H7 (cell line): Measurements from ENCODE around the gene ATP6V0E2. TPM values are rescaled to one million over a fixed set of nuclear protein-coding genes. Genes with fewer than 3 reads are reported as not detected.

Source experiments
- DNase-seq: peaks from one replicate; pipeline ENCODE4 v3.0.0; 2012
- H3K27me3 ChIP-seq: 2 replicates; pipeline ENCODE4 v1.6.0; 2011; ENCODE audit warnings: mild to moderate bottlenecking, low read length; ENCODE audit not compliant: control insufficient read depth, insufficient read depth
- H3K36me3 ChIP-seq: replicated peaks from 2 replicates; pipeline ENCODE4 v1.5.1; 2011; ENCODE audit warnings: low read length; ENCODE audit not compliant: control insufficient read depth, insufficient read depth
- H3K4me3 ChIP-seq: 2 replicates; pipeline ENCODE4 v1.5.1; 2011; ENCODE audit warnings: low read depth, mild to moderate bottlenecking, control low read depth, low read length, moderate library complexity; ENCODE audit not compliant: insufficient read depth
- total RNA-seq: library from RNA; depleted of rRNA; stranded (reverse); fragments of >200 nt; shearing (Covaris generic); gene quantifications from 2 replicates; pipeline ENCODE4 v1.2.3, GENCODE V29; 2014

ATP6V0E2 gene
- total RNA-seq, 1 experiment from 2014 or later: 20.2 TPM

DNA sequence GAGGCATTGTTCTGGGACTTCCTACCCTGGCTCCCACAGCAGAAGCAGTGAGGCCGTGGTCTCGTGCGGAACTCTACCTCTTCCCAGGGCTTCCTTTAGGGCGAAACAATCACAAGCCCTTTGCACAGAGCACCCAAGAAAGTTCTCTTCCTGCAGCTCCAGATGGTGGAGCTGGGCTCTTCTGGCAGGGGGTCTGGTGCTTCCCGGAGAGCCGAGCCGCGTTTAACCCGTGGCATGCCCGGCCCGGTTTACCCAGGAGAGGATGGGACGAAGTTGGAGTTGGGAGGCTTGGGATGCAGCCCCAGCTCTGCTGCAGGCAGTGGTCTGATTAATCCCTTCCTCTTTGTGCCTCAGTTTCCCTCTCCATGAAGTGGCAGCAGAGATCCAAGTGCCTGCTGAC is 9.0 kb upstream of the ATP6V0E2 start:
- no peak for DNase-seq
- Histone ChIP-seq H3K27me3 (no peaks in the 10 kb centered on the region), H3K36me3 (no peaks in the 10 kb centered on the region)

DNA sequence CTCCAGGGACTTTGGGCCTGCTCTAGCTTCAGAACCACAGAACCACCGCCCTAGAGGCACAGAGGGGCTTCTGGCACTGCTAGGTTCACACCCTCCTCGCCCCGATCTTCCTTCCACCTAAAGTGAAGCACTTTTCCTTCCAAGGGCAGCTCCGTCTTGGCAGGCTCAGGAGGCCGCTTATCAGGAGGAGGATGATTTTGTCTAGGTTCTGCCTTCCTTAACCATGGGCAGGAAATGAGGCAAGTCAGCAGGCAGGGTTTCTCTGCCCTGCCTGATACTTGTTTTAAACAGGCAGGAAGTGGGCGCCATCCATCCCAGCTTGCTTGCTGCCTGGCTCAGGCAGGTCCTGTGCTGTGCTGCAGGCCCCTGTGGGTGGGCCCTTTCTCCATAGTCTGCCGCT is 8.3 kb upstream of the ATP6V0E2 start:
- Histone ChIP-seq H3K4me3 (no peak overlapping the region), H3K36me3 (no peaks in the 10 kb centered on the region), H3K27me3 (no peaks in the 10 kb centered on the region)
- no peak for DNase-seq

More for the DNA sequence above, 9.0 kb upstream of the ATP6V0E2 start:
- no peak overlapping the region for H3K4me3 ChIP-seq

DNA sequence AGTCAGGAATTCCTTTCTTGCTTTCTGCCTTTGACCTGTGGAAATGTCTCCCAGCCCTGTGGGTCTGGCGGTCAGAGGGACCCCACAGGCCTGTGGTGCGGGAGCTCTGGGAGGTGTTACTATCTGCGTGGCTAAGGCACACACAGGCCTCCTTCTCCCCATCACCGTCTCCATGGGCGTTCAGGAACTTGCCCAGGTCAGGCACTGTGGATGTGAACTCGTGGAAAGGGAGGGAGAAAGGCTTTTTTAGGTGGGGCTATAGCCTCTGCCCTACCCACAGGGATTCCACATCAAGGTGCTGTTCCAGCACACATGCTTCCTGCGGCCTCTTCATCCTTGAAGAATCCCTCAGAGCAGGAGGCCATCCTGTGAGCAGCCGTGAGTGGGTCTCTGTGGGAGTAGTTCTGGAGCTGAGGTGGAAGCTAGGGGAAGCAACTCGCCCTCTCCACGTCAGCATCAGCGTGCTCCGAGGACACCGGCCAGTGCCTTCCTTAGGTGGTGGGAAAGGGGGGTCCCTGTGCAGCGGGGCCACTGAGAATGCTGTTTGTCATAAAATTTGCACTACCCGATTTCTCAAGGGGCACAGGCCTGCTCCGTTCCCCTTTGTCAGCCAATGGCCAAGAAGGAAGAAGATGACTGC is 7.5 kb upstream of the ATP6V0E2 start:
- Histone ChIP-seq H3K27me3 (no peaks in the 10 kb centered on the region), H3K4me3 (no peak overlapping the region), H3K36me3 (peaks cover 2% of the 10 kb centered on the region)
- DNase-seq: no peak

DNA sequence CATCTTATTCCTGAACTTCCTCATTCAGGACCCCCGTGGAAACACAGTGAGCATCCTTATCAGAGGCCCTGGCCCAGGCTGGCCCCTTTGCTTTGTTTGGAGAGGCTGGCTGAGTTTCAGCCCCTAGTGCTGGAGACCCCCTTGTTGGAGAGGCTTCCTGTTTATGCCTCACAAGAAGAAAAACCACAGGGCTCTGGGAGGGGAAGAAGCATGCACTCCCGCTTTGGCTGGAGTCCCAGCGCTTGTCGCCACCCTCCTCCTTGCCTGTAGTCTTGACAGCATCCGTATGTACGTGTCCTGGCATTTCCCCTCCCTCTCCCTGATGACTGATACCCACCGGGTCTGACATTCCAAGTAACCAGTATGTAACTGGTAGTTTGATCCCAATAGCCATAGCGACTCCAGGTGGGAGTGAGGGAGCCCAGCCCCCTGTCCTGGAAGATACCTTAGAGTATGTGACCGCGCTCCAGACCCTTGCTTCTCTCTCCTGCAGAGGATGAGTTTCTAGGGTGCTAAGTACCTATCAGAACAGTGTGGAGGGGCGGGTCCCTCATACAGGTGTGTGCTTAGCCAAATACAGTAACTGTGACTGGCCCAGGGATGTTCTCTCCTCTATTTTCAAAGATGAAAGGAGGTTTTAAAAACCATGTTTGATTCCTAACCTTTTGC is 6.9 kb upstream of the ATP6V0E2 start:
- peaks cover 2% of the 10 kb centered on the region for H3K36me3 ChIP-seq
- DNase-seq: no peak

DNA sequence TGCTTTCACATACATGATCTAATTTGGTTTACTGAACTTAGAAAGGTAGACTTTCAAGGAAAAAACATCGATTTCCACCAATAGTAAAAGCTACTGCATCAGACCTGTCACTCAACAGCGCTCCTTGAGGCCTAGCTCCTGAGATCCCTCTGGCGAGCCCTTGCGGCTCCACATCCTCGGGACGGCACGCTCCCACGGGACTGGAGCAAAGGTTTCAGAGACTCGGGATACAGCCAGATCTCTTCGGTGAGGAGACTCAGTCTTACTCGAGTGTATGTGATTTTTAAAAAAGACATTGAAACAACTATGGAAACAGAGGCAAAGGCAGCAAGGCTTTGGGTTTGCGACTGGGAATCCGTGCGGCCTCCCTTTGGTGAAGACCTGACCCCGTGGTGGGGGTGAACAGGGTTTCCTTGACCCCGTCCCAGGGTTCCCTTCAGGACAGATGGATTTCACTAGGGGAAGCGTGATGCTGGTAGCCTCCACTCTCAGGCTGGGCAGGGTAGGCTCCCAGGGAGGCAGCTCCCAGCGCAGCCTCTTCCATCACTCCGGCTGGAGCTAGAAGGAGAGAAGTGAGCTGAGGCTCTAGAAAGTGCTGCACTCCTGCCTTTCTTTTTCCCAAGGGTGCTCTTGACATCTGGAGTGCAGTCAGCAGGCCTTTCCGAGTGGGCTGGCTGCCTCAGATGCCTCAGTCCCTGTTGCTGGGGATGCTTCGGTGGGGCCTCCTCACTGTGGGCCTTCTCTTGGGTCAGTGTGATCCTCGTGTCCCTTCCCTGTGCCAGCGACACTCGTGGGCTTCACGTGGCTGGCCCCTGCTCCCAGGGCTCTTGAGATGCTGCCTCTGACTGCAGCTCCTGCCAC is 5.8 kb upstream of the ATP6V0E2 start:
- Histone ChIP-seq H3K4me3 (no peak overlapping the region), H3K36me3 (peaks cover 2% of the 10 kb centered on the region), H3K27me3 (peaks cover 6% of the 10 kb centered on the region; the same call in 1 of the 2 replicates)
- no peak for DNase-seq

More for the DNA sequence above, 6.9 kb upstream of the ATP6V0E2 start:
- no peak overlapping the region for H3K4me3 ChIP-seq
- no peaks in the 10 kb centered on the region for H3K27me3 ChIP-seq

DNA sequence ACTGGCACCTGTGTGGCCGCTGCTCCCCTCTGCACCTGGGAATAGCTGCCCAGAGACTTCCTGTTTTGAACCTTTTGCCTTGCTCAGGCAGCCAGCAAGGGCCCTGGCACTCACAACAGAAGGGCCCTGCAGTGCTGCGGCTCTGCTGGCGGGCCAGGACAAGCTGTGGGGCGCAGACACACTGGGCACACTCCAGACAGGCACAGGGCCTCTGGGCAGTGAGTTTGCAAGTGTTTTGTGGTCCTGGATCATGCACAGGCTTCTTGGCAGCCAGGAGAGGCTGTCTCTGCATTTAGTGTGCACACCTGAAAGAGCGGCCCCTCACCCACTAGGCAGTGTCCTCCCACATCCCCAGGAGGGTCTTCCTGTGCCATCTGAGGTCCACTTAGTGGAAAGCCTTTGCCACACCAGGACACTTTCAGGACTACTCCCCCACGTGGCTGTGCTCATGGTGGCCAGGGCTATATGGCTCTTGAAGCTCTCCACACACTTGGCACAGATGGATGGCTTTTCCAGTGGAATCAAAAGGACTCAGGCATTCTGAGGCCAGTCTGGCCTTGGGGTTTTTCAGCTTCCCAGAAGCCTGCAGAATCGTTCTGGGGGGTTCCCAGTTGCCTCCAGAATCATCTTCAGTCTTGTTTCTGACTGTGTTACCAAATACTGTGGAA is 5.0 kb upstream of the ATP6V0E2 start:
- H3K4me3 ChIP-seq: no peak overlapping the region
- peaks cover 2% of the 10 kb centered on the region for H3K36me3 ChIP-seq
- peaks cover 6% of the 10 kb centered on the region; the same call in 1 of the 2 replicates for H3K27me3 ChIP-seq
- DNase-seq: no peak

DNA sequence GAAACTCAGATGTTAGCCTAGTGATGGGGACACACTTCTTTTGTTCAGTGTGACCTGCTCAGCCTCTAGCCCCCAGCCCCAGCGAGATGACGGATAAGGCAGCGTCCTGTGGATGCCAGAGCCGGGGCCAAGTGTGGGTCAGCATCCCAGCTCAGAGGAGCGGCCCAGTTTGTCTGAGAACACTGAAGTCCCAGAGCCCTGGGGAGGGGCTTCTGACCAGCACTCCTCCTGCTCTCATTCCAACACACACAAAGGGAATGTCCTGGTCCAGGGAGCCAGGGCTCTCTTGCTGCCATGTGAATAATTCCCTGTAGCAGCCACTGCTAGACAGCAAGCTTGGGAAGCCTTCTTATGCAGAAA is 4.5 kb upstream of the ATP6V0E2 start:
- Histone ChIP-seq H3K27me3 (peaks cover 9% of the 10 kb centered on the region), H3K36me3 (peaks cover 2% of the 10 kb centered on the region), H3K4me3 (no peak overlapping the region)
- no peak for DNase-seq

DNA sequence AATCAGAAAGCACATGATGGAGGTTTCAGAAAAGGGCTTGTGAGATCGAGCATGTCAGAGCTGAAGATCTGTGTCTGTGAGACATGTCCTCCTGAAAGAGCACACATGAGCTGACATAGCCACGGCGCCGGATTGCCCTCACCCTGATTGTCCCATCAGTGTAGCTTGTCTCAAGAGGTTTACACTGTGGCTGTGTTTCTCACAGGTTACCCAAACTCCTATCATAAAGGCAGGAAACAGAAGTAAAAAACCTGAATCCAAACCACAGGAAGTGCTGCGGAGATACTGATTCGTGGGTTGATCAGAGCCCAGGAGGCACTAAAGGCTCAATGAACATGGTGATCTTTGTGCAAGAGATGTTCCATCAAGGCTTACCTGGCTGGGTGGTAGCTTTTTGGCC is 3.9 kb upstream of the ATP6V0E2 start:
- DNase-seq: no peak
- H3K27me3 ChIP-seq: peaks cover 15% of the 10 kb centered on the region
- peaks cover 2% of the 10 kb centered on the region for H3K36me3 ChIP-seq
- no peak overlapping the region for H3K4me3 ChIP-seq

DNA sequence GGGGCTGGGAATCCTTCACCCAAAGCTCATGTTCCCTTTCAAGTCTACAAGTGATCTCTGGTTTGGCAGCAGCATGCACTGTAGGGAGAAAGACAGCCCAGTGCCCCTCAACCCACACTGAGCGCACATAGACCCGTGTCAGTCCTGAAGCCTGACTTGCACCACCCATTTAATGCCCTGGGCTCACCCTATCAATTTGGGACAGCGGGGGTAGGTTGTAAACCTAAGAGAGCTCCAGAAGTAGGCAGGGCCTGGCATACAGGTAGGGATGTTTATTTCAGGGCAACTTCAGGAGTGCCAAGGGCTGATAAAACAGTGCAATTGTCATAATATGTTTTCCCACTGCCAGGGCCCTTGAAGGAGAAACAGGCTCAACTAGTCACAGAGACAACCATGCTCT is 3.5 kb upstream of the ATP6V0E2 start:
- Histone ChIP-seq H3K27me3 (peaks cover 19% of the 10 kb centered on the region), H3K4me3 (no peak overlapping the region), H3K36me3 (peaks cover 2% of the 10 kb centered on the region)
- no peak for DNase-seq

DNA sequence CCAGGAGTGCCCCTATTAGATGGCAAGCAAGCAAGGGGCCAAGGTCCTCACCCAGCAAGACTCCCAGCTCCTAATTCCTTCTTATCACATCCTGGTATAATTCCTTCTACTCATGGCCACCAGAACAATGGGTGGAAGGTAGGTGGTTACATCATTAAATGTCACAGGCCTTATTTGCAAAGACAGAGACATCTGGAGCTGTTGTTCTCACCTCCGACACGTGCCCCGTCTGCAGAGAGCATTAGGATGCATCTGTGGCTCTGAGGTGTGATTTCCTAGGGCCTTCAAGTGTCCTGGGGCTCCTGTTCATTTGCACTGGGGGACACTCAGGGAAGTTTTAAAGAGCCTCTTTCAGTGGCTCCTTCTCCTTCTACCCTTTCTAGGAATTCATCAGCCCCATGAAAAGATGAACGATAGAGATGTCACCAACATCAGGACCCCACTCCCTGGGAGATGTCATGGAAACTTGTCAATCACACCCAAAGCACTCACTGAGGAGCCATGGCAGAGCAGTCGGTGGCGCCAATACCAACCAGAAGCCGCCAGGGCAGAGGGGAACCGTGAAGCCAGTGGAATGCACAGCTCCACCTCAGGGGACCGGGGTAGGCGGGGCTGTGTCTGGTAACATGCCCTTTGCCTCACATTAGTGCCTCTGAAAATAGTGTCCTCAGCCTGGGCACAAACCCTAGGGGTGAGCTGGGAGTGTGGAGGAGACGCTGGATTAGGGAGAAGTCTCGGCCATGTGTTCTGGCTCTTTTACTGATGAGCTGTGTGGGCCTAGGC is 2.9 kb upstream of the ATP6V0E2 start:
- Histone ChIP-seq H3K36me3 (peaks cover 2% of the 10 kb centered on the region), H3K4me3 (no peak overlapping the region), H3K27me3 (peaks cover 22% of the 10 kb centered on the region)
- DNase-seq: no peak

DNA sequence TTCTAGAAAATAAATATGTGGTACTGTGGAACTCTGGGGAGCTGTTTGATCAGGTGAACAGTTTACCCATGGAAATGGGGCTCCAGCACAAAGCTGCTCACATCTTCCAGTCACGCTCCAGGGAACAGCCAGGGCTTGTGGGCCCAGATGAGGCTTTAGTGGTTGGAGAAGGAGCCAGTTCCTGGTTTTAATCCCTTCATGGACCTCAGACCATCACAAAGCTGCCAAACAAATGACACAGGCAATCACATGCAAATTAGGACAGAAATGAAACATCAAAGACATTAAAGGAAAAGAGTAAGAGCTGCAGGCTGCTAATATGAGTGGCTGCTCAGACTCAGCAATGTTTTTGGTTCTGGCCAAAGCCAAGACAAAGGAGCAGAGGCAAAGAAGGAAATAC is 2.2 kb upstream of the ATP6V0E2 start:
- Histone ChIP-seq H3K4me3 (no peak overlapping the region), H3K36me3 (peaks cover 2% of the 10 kb centered on the region), H3K27me3 (peaks cover 22% of the 10 kb centered on the region)
- DNase-seq: no peak

DNA sequence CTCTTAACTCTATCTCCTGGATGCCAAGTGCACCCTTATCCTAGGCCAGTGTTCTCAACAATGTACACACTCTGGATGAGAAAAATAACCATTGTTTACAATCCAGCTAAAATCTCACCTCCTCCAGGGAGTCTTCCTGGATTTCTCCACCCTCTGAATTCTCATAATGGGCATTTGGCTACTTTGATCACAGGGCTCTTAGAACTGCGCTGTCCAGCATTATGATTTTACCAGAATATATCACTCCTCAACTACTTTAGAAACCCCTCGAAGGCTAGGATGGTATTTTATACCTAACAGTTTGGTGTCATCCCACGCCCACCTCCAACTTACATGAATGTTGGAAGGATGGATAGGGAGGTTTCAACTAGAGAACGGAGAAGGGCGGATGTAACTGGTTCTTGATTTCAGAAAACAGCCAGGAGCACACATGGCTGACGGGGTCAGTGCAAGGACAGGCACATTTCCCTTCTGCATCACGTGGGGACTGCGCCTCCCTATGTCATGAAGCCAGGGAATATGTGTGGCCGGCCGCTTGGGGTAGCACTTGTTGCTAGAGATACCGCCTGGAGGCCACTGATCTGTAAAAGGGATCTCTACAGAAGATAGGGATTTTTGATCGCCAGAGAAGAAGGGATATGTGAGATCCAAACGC is 1.2 kb upstream of the ATP6V0E2 start:
- peaks cover 22% of the 10 kb centered on the region for H3K27me3 ChIP-seq
- DNase-seq: peak; percentile 86
- H3K4me3 ChIP-seq: peak overlapping the region; percentile 69
- peaks cover 2% of the 10 kb centered on the region for H3K36me3 ChIP-seq

DNA sequence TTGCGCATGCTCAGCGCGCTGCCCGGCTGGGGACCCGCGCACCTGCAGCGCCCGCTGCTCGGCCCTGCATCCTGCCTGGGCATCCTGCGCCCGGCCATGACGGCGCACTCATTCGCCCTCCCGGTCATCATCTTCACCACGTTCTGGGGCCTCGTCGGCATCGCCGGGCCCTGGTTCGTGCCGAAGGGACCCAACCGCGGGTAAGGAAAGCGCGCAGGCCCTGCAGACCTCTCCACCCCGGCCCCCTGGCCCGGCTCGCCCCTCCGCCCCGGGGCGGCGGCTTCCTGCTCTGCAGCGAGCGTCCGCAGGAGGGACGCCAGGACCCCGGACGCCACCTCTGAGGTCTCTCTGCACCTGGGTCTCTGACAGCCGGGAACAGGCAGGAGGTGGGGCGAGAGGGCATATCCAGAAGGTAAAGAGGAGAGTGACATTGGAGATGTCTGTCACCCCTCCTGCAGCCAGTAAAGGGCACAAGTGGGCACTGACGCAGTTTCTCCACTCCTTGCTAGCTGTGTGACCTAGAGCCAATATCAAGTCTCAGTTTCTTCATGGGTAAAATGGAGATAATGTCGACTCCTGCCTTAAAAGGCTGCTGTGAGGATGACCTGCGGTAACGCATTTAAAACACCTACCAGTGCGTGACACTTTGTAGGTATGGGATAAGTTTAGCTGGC is 338 bp downstream of the ATP6V0E2 start:
- peaks cover 22% of the 10 kb centered on the region for H3K27me3 ChIP-seq
- H3K36me3 ChIP-seq: peaks cover 2% of the 10 kb centered on the region
- DNase-seq: no peak
- peak overlapping the region; percentile 69 for H3K4me3 ChIP-seq
